Neuronal stem cell (in vitro differentiated cells): ENCODE data around the gene FMNL1.

ENCODE experiments used
- DNase-seq: peaks from one replicate; pipeline ENCODE4 v3.0.0-alpha.2; 2013; ENCODE audit warnings: low spot score
- H2AFZ ChIP-seq: one replicate; pipeline ENCODE4 v1.6.1; 2013; ENCODE audit warnings: mild to moderate bottlenecking, low read length, inconsistent platforms
- H2AK5ac ChIP-seq: 2 replicates; pipeline ENCODE4 v1.6.1; 2013; ENCODE audit warnings: low read depth, mild to moderate bottlenecking, inconsistent platforms, low read length, moderate library complexity, mixed read lengths
- H2BK120ac ChIP-seq: 2 replicates; pipeline ENCODE4 v1.6.1; 2013; ENCODE audit warnings: low read depth, mild to moderate bottlenecking, inconsistent platforms, low read length, moderate library complexity, mixed read lengths
- H2BK12ac ChIP-seq: one replicate; pipeline ENCODE4 v1.6.1; 2013; ENCODE audit warnings: low read length, inconsistent platforms
- H2BK15ac ChIP-seq: 2 replicates; pipeline ENCODE4 v1.6.1; 2013; ENCODE audit warnings: mild to moderate bottlenecking, low read length, inconsistent platforms, mixed read lengths
- H2BK5ac ChIP-seq: one replicate; pipeline ENCODE4 v1.6.1; 2013; ENCODE audit warnings: inconsistent platforms, mild to moderate bottlenecking, low read length, moderate library complexity
- H3K14ac ChIP-seq: one replicate; pipeline ENCODE4 v1.6.1; 2013; ENCODE audit warnings: low read length, inconsistent platforms
- H3K18ac ChIP-seq: 2 replicates; pipeline ENCODE4 v1.6.1; 2013; ENCODE audit warnings: low read length, inconsistent platforms
- H3K23ac ChIP-seq: 2 replicates; pipeline ENCODE4 v1.6.1; 2013; ENCODE audit warnings: low read depth, mild to moderate bottlenecking, mixed read lengths, low read length, inconsistent platforms; ENCODE audit not compliant: poor library complexity
- H3K27ac ChIP-seq: replicated peaks from 3 replicates; pipeline ENCODE4 v1.5.1; 2013; ENCODE audit warnings: low read length, inconsistent platforms
- H3K27me3 ChIP-seq, 3 experiments: 2 replicates each; pipeline ENCODE4 v1.6.1; 2013; ENCODE audit warnings: low read length in 3 of 3, mild to moderate bottlenecking in 2 of 3, inconsistent platforms in 1 of 3, low read depth in 1 of 3, mixed read lengths in 1 of 3, moderate library complexity in 1 of 3; ENCODE audit not compliant: control insufficient read depth in 3 of 3, insufficient read depth in 3 of 3
- H3K36me3 ChIP-seq, 2 donors: replicated peaks in 1 of 2; 2 replicates each; pipeline ENCODE4 v1.6.1; 2013; ENCODE audit warnings: low read length in 2 of 2; ENCODE audit not compliant: control insufficient read depth in 2 of 2, insufficient read depth in 2 of 2
- H3K4ac ChIP-seq: 2 replicates; pipeline ENCODE4 v1.6.1; 2013; ENCODE audit warnings: inconsistent platforms, mild to moderate bottlenecking, low read length, moderate library complexity
- H3K4me1 ChIP-seq, 2 donors: 1 replicate in 1 of 2; 2 replicates in 1 of 2; pipeline ENCODE4 v1.6.1; 2013; ENCODE audit warnings: low read length in 2 of 2, low read depth in 1 of 2; ENCODE audit not compliant: control insufficient read depth in 2 of 2, insufficient read depth in 1 of 2
- H3K4me2 ChIP-seq: one replicate; pipeline ENCODE4 v1.6.1; 2013; ENCODE audit warnings: mild to moderate bottlenecking, low read length, inconsistent platforms; ENCODE audit not compliant: insufficient read depth, poor library complexity, severe bottlenecking
- H3K4me3 ChIP-seq, 2 donors: 2 replicates each; pipeline ENCODE4 v1.5.1; 2013; ENCODE audit warnings: low read length in 2 of 2, mild to moderate bottlenecking in 2 of 2, inconsistent platforms in 1 of 2, moderate library complexity in 1 of 2
- H3K79me1 ChIP-seq: one replicate; pipeline ENCODE4 v1.6.1; 2013; ENCODE audit warnings: low read depth, mild to moderate bottlenecking, inconsistent platforms, low read length, moderate library complexity
- H3K9ac ChIP-seq: one replicate; pipeline ENCODE4 v1.6.1; 2013; ENCODE audit warnings: mild to moderate bottlenecking, low read depth, low read length, inconsistent platforms; ENCODE audit not compliant: poor library complexity
- H3K9me3 ChIP-seq, 2 donors: replicated peaks in 1 of 2; 2 replicates each; pipeline versions ENCODE3 to v1.6.1; 2013; ENCODE audit warnings: low read length in 2 of 2, mild to moderate bottlenecking in 2 of 2, inconsistent platforms in 1 of 2, low read depth in 1 of 2, mixed read lengths in 1 of 2, moderate library complexity in 1 of 2; ENCODE audit not compliant: control insufficient read depth in 2 of 2, insufficient read depth in 1 of 2
- H4K8ac ChIP-seq: one replicate; pipeline ENCODE4 v1.6.1; 2013; ENCODE audit warnings: low read depth, mild to moderate bottlenecking, inconsistent platforms, low read length, moderate library complexity
- H4K91ac ChIP-seq: one replicate; pipeline ENCODE4 v1.6.1; 2013; ENCODE audit warnings: low read length, low read depth, mild to moderate bottlenecking, inconsistent platforms; ENCODE audit not compliant: poor library complexity
- WGBS, 2 donors: extraction: QIAGEN DNeasy Blood & Tissue Kit; methylation state at CpG; one replicate each; pipeline ENCODE4 v1.1.7; 2013; ENCODE audit warnings: missing lambda C conversion rate in 2 of 2, mixed read lengths in 1 of 2; ENCODE audit not compliant: insufficient read length in 2 of 2, insufficient replicate concordance in 1 of 2; ENCODE audit errors: extremely low coverage in 2 of 2; 5-methylcytosine and 5-hydroxymethylcytosine counted together

The FMNL1 gene

DNA sequence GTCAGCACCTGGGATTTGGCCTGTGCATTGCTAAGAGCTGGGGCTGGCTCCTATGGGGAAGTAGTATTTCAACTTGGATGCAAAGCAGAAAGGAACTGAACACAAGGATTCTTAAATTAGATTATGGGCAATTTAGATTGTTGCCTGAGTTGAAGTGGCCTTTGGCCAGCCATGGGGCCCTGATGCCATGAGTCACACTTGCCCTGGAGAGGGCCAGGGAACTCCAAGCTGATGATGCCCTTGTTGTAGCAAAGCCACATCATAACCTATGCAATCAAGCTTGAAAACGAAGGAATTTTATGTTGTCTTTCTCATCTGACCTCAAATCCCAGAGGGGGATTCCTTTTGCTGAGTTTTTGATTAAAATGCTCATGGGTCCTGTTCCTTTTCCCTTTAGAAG, 44.1 kb downstream of the FMNL1 start:
- Histone ChIP-seq H2BK12ac (no peak overlapping the region), H3K4ac (no peak overlapping the region), H2BK15ac (no peak overlapping the region), H2AK5ac (no peak overlapping the region), H3K9me3 (no peaks in the 10 kb centered on the region), H3K4me1 (peaks cover 0 to 12% of the 10 kb centered on the region in 2 donors), H4K8ac (no peak overlapping the region), H3K18ac (no peak overlapping the region), H3K27me3 (peaks cover 0 to 2% (median 0%) of the 10 kb centered on the region in 3 experiments), H3K14ac (no peak overlapping the region), H3K79me1 (peaks cover 4% of the 10 kb centered on the region), H2BK120ac (no peak overlapping the region), H3K4me3 (no peak overlapping the region), H4K91ac (no peak overlapping the region), H3K23ac (no peak overlapping the region), H2BK5ac (no peak overlapping the region), H2AFZ (no peak overlapping the region), H3K36me3 (peaks cover 50 to 84% of the 10 kb centered on the region in 2 donors), H3K4me2 (no peak overlapping the region), H3K9ac (no peak overlapping the region), H3K27ac (no peak overlapping the region)
- WGBS, 2 donors: no CpG with 5 or more reads among the region's 1 CpG
- DNase-seq: no peak

- H3K18ac ChIP-seq: no peak overlapping the region
- no peak overlapping the region for H2AK5ac ChIP-seq
- peaks cover 4% of the 10 kb centered on the region for H3K79me1 ChIP-seq
- H2BK15ac ChIP-seq: no peak overlapping the region
- no peak overlapping the region for H2BK5ac ChIP-seq
- H4K91ac ChIP-seq: no peak overlapping the region
- H3K9ac ChIP-seq: no peak overlapping the region
- peaks cover 0 to 9% of the 10 kb centered on the region in 2 donors for H3K4me1 ChIP-seq
- H3K9me3 ChIP-seq: no peaks in the 10 kb centered on the region
- H2BK120ac ChIP-seq: no peak overlapping the region
- H3K27ac ChIP-seq: no peak overlapping the region
- no peak overlapping the region for H2AFZ ChIP-seq
- H3K23ac ChIP-seq: no peak overlapping the region
- no peak overlapping the region for H3K4me2 ChIP-seq
- no peak overlapping the region for H3K4me3 ChIP-seq
- H3K14ac ChIP-seq: no peak overlapping the region
- no peak overlapping the region for H2BK12ac ChIP-seq
- no peak overlapping the region for H3K4ac ChIP-seq
- H3K36me3 ChIP-seq: peaks cover 52 to 87% of the 10 kb centered on the region in 2 donors
- no peak for DNase-seq
- no peaks in the 10 kb centered on the region for H3K27me3 ChIP-seq
- no CpG with 5 or more reads among the region's 13 CpGs for WGBS, 2 donors
- H4K8ac ChIP-seq: no peak overlapping the region
These were observed 44.8 kb downstream of the FMNL1 start for GRCh38 chr17:45266372-45266926.

GRCh38 chr17:45267436-45268055, 45.9 kb downstream of the FMNL1 start:
- Histone ChIP-seq H2BK12ac (no peak overlapping the region), H2BK120ac (no peak overlapping the region), H3K4me2 (no peak overlapping the region), H3K36me3 (peaks cover 52 to 92% of the 10 kb centered on the region in 2 donors), H3K27ac (no peak overlapping the region), H3K23ac (no peak overlapping the region), H3K9me3 (no peaks in the 10 kb centered on the region), H2BK15ac (no peak overlapping the region), H3K79me1 (peaks cover 2% of the 10 kb centered on the region), H3K18ac (peak overlapping the region; percentile 52), H2BK5ac (no peak overlapping the region), H2AK5ac (no peak overlapping the region), H3K4me3 (no peak overlapping the region), H3K4ac (no peak overlapping the region), H4K8ac (no peak overlapping the region), H3K14ac (no peak overlapping the region), H3K27me3 (no peaks in the 10 kb centered on the region), H2AFZ (no peak overlapping the region), H4K91ac (no peak overlapping the region), H3K9ac (no peak overlapping the region), H3K4me1 (peaks cover 0 to 4% of the 10 kb centered on the region in 2 donors)
- no CpG with 5 or more reads among the region's 10 CpGs for WGBS, 2 donors
- DNase-seq: no peak

DNA sequence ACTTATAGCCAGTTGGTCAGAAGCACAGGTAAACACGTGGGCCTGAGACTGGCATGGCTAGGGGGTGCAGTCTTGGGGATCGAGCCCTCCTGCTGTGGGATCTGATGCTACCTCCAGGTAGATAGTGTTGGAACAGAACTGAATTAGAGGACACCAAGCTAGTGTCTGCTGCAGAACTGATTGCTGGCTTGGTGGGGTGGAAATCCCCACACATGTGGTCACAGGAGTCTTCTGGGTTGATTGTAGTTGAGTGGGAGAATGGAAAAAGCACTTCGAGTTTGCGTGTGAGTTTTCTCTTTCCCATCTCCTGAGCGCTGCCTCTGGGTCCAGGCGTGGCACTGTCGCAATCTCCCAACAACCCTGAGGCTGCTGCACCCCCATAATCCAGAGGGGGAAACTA, 48.2 kb downstream of the FMNL1 start:
- H3K4me2 ChIP-seq: no peak overlapping the region
- H3K18ac ChIP-seq: no peak overlapping the region
- no peak overlapping the region for H4K91ac ChIP-seq
- no peaks in the 10 kb centered on the region for H3K27me3 ChIP-seq
- no peak overlapping the region for H2AFZ ChIP-seq
- H3K4me1 ChIP-seq: peaks cover 0 to 2% of the 10 kb centered on the region in 2 donors
- no peak overlapping the region for H3K9ac ChIP-seq
- peaks cover 50 to 87% of the 10 kb centered on the region in 2 donors for H3K36me3 ChIP-seq
- no peak overlapping the region for H3K4me3 ChIP-seq
- H4K8ac ChIP-seq: no peak overlapping the region
- no peaks in the 10 kb centered on the region for H3K9me3 ChIP-seq
- no peak overlapping the region for H2BK12ac ChIP-seq
- H2BK15ac ChIP-seq: no peak overlapping the region
- no peak overlapping the region for H3K4ac ChIP-seq
- no peak overlapping the region for H2BK120ac ChIP-seq
- no peak overlapping the region for H3K27ac ChIP-seq
- no peak overlapping the region for H2AK5ac ChIP-seq
- no peak overlapping the region for H3K23ac ChIP-seq
- H2BK5ac ChIP-seq: peak overlapping the region; percentile 39
- WGBS, 2 donors: no CpG with 5 or more reads among the region's 7 CpGs
- H3K14ac ChIP-seq: peak overlapping the region; percentile 31
- H3K79me1 ChIP-seq: no peaks in the 10 kb centered on the region
- DNase-seq: no peak
